ENCODE results near the gene EFCAB14. TPM values are rescaled to one million over a fixed set of nuclear protein-coding genes. Genes with fewer than 3 reads are reported as not detected.

Gene EFCAB14
- total and polyA plus RNA-seq, 2 experiments from 2014 or later, result 38.5 to 79.3 TPM

DNA sequence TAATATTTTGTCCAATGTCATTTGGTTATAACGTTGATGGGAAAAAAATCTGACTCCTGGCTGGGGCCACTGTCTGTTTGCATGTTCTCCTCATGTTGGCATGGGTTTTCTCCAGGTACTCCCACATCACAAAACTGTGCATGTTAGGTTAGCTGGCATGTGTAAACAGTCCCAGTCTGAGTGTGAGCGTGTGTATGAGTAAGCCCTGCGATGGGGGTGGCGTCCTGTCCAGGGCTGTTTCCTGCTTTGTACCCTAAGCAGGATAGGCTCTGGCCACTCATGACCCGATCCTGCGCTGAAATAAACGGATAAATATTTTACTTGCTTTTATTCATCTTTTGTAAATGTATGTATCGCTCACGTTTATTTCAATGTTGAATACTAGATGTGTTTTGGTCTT, 13.5 kb downstream of the EFCAB14 start:
- Histone ChIP-seq H3K4me1 (ENCODE audit: insufficient read depth) (no peaks in the 10 kb centered on the region), H3K4me3 (no peak overlapping the region), H3K4me2 (no peak overlapping the region), H3K36me3 (replicated peaks; ENCODE audit: insufficient read depth, low read depth) (no peaks in the 10 kb centered on the region), H2AFZ (no peak overlapping the region), H3K9me2 (replicated peaks; ENCODE audit: insufficient read depth) (no peaks in the 10 kb centered on the region), H3K9me3 (ENCODE audit: low read depth) (no peaks in the 10 kb centered on the region), H3K27me3 (no peaks in the 10 kb centered on the region), H3K27ac (no peak overlapping the region), H3K79me2 (peaks cover 13% of the 10 kb centered on the region), H4K20me1 (ENCODE audit: insufficient read depth, poor library complexity, severe bottlenecking) (peaks cover 3% of the 10 kb centered on the region)
- TF ChIP-seq EZH2 (IDR thresholded peaks at IDR 0.05; ENCODE audit: borderline replicate concordance), result no peak
- TF ChIP-seq, protein P1, sequence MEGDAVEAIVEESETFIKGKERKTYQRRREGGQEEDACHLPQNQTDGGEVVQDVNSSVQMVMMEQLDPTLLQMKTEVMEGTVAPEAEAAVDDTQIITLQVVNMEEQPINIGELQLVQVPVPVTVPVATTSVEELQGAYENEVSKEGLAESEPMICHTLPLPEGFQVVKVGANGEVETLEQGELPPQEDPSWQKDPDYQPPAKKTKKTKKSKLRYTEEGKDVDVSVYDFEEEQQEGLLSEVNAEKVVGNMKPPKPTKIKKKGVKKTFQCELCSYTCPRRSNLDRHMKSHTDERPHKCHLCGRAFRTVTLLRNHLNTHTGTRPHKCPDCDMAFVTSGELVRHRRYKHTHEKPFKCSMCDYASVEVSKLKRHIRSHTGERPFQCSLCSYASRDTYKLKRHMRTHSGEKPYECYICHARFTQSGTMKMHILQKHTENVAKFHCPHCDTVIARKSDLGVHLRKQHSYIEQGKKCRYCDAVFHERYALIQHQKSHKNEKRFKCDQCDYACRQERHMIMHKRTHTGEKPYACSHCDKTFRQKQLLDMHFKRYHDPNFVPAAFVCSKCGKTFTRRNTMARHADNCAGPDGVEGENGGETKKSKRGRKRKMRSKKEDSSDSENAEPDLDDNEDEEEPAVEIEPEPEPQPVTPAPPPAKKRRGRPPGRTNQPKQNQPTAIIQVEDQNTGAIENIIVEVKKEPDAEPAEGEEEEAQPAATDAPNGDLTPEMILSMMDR (IDR thresholded peaks at IDR 0.05; ENCODE audit: poor library complexity), result no peak
- TF ChIP-seq EZH2phosphoT487 (IDR thresholded peaks at IDR 0.05; ENCODE audit: low read depth, severe bottlenecking, unreplicated experiment), result no peak
- 94% methylated on average over 9 of the region's 9 CpGs for WGBS (ENCODE audit: low lambda C conversion rate, missing lambda C conversion rate)
- DNase-seq (ENCODE audit: low spot score), result no peak

DNA sequence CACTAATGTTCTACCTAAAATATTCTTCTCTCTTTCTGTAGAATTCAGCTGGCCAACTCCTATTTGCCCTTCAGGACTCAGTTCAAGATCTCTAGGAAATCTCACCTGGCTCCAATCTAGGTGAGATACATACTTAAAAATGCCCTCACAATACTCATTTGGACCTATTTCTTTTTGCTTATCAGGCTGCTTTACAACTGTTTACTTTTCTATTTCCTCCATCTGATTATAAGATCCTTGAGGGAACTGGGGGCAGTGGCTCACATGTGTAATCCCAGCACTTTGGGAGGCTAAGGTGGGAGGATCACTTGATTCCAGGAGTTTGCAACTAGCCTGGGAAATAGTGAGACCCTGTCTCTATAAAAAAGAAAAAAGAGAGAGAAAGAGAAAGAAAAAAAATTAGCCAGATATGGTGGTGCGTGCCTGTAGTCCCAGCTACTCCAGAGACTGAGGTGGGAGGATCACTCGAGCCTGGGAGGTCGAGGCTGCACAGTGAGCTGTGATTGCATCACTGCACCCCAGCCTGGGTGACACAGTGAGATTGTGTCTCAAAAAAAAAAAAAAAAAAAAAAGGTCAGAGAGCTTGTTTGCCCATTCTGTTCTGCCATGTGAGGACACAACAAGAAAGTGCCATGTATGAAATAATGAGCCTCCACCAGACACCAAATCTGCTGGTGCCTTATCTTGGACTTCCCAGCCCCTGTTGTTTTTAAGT, 14.8 kb downstream of the EFCAB14 start:
- Histone ChIP-seq H3K9me2 (replicated peaks; ENCODE audit: insufficient read depth) (no peaks in the 10 kb centered on the region), H3K36me3 (replicated peaks; ENCODE audit: insufficient read depth, low read depth) (no peaks in the 10 kb centered on the region), H3K4me3 (no peak overlapping the region), H3K9me3 (ENCODE audit: low read depth) (no peaks in the 10 kb centered on the region), H2AFZ (no peak overlapping the region), H3K4me2 (no peak overlapping the region), H3K27ac (no peak overlapping the region), H3K4me1 (ENCODE audit: insufficient read depth) (no peaks in the 10 kb centered on the region), H3K79me2 (peaks cover 13% of the 10 kb centered on the region), H3K27me3 (no peaks in the 10 kb centered on the region), H4K20me1 (ENCODE audit: insufficient read depth, poor library complexity, severe bottlenecking) (peaks cover 3% of the 10 kb centered on the region)
- TF ChIP-seq EZH2 (IDR thresholded peaks at IDR 0.05; ENCODE audit: borderline replicate concordance) (no peak), EZH2phosphoT487 (IDR thresholded peaks at IDR 0.05; ENCODE audit: low read depth, severe bottlenecking, unreplicated experiment) (no peak)
- TF ChIP-seq, protein P1 (IDR thresholded peaks at IDR 0.05; ENCODE audit: poor library complexity), result no peak
- 69% methylated on average over 3 of the region's 3 CpGs for WGBS (ENCODE audit: low lambda C conversion rate, missing lambda C conversion rate)
- DNase-seq (ENCODE audit: low spot score), result no peak

DNA sequence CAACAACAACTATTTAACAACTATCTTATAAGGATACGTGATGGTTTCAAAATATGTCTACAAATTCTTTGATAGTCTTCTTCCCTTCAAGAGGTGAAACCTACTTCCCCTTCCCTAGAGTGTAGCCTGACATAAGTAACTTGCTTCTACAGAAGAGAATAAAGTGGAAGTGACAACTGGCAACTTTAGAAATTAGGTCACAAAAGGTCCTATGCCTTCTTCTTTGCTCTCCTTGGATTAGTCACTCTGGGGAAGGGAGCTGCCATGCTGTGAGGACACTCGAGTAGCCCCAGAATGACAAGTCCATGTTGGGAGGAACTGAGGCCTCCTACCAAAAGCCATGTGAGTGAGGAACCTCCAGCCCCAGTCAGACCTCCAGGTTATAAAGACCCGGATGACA, 19.2 kb downstream of the EFCAB14 start:
- H3K4me3 ChIP-seq, result no peak overlapping the region
- peaks cover 4% of the 10 kb centered on the region for H3K36me3 ChIP-seq (replicated peaks; ENCODE audit: insufficient read depth, low read depth)
- TF ChIP-seq, protein P1 (IDR thresholded peaks at IDR 0.05; ENCODE audit: poor library complexity), result no peak
- TF ChIP-seq EZH2 (IDR thresholded peaks at IDR 0.05; ENCODE audit: borderline replicate concordance) (no peak), EZH2phosphoT487 (IDR thresholded peaks at IDR 0.05; ENCODE audit: low read depth, severe bottlenecking, unreplicated experiment) (no peak)
- H3K4me1 ChIP-seq (ENCODE audit: insufficient read depth), result no peaks in the 10 kb centered on the region
- peaks cover 3% of the 10 kb centered on the region for H4K20me1 ChIP-seq (ENCODE audit: insufficient read depth, poor library complexity, severe bottlenecking)
- no peaks in the 10 kb centered on the region for H3K9me3 ChIP-seq (ENCODE audit: low read depth)
- H3K27ac ChIP-seq, result no peak overlapping the region
- no peaks in the 10 kb centered on the region for H3K9me2 ChIP-seq (replicated peaks; ENCODE audit: insufficient read depth)
- H2AFZ ChIP-seq, result no peak overlapping the region
- DNase-seq (ENCODE audit: low spot score), result no peak
- H3K4me2 ChIP-seq, result no peak overlapping the region
- no peaks in the 10 kb centered on the region for H3K27me3 ChIP-seq
- H3K79me2 ChIP-seq, result peaks cover 13% of the 10 kb centered on the region
- WGBS (ENCODE audit: low lambda C conversion rate, missing lambda C conversion rate), result 73% methylated on average over 3 of the region's 3 CpGs
